ENCODE results near the gene TMTC2. TPM values are rescaled to one million over a fixed set of nuclear protein-coding genes. Genes with fewer than 3 reads are reported as not detected.
"Not testable (repeated sequence)": the region's sequence is repeated elsewhere in the genome, so short reads cannot be mapped to it uniquely, and the experiment has no call there.

Gene TMTC2
- polyA plus RNA-seq, 1 donor, result 46.4 TPM

DNA sequence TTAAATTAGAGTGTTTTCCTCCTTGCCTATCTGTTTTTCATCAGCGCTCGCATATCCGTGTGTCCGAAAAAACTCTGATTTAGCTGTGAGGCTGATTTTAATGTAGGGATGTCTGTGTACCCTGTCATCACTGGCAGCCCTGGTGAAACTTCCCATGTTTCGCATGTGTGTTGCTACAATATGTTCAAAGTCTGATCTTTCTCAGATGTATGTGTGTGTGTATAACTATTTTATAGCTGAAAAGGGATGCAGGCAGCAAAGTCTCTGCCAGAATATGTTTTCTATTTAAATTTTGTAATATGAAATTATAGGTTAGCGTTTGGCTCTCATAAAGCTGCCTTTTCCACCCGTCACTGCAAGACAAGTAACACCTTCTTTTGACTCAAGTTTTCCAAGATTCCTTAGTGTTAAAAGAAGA lies 154.8 kb downstream of the TMTC2 start:
- no peak for DNase-seq

DNA sequence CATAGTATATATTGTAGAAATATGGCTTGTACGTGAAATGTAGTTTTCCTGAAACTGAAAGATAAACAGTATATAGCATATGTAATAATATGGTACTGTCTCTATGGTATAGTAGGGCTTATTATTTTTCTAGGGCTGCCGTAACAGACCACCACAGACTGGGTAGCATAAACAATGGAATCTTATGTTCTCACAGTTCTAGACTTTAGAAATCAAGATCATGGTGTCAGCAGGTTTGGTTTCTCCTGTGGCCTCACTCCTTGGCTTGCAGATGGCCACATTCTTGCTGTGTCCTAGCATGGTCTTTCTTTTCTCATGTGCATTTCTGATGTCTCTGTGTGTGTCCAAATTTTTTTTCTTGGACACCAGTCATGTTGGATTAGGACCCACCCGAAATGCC lies 155.8 kb downstream of the TMTC2 start:
- DNase-seq, result no peak

DNA sequence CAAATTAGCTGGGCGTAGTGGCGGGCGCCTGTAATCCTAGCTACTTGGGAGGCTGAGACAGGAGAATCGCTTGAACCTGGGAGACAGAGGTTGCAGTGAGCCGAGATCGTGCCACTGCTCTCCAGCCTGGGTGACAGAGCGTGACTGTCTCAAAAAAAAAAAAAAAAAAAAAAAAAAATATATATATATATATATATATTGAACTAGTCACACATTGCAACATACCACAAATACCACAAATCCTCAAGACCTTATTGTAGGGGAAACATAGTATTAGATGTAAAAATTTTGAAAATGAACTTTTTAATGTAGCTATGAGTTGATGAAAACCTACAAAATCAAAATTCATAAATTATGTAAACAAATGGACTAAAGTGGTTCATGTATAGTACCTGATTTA lies 158.4 kb downstream of the TMTC2 start:
- DNase-seq, result not testable (repeated sequence)

DNA sequence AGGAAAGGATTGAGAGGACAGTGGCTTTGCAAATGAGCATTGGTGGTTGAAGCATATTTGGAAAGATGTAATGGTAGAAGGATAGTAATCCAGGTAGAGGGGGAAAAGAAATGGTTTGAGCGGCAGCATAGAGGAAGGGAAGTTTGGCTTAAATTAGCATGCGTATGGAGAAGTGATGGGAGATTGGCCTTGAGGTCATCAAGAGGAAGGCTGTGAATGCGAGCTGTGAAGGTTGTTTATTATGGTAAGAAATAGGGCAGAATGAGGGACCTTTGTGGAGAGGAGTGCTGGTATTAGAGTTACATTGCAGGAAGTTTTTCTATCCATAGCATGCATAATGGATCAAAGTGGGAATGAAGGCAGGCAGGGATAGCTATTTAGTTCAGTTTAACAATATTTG lies 162.1 kb downstream of the TMTC2 start:
- DNase-seq, result no peak

DNA sequence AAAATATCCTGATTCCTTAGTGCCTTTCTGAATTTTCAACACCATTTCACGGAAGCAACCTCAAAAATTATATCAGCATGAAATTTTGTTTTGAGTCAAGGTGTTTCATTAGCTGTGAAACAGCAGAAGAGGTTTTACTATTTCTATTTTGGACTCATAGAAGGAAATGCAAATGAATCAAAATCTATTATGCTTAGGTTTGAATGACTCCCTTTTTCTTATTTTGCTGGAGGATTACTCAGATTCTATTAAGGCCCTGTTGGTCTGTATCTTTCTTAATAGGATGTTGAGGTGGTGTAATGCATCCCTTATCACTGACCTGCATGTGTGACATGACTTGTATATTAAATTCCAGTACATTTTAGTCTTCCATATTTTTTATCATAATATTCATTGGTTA lies 165.8 kb downstream of the TMTC2 start:
- DNase-seq, result no peak

DNA sequence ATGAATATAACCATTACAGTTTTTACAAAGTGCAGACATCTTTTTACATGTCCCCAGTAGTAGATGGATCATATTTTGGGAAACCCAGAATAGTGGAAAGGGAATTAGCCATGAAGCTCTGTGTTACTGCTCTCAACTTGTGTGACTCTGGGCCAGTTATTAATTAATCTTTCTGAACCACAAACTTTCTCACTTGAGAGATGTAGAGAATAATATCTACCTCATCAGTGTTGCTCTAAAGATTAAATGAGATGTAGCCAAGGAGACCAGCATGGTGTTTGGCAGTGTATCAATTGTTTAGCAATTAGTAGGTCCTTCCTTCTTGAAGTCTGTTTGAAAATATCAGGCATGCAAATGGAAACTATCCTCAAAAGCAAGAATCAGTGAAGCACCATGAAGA lies 169.2 kb downstream of the TMTC2 start:
- no peak for DNase-seq

DNA sequence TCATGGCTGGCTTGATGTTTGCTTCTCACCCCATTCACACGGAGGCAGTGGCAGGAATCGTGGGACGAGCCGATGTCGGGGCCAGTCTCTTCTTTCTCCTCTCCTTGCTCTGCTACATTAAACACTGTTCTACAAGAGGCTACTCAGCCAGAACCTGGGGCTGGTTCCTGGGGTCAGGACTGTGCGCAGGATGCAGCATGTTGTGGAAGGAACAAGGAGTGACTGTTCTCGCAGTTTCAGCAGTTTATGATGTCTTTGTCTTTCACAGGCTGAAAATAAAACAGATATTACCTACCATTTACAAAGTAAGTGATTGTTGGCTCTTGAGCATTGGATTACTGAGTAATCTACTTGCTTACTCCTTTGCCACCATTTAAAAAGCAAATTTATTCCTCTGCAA lies 170.6 kb downstream of the TMTC2 start:
- no peak for DNase-seq

DNA sequence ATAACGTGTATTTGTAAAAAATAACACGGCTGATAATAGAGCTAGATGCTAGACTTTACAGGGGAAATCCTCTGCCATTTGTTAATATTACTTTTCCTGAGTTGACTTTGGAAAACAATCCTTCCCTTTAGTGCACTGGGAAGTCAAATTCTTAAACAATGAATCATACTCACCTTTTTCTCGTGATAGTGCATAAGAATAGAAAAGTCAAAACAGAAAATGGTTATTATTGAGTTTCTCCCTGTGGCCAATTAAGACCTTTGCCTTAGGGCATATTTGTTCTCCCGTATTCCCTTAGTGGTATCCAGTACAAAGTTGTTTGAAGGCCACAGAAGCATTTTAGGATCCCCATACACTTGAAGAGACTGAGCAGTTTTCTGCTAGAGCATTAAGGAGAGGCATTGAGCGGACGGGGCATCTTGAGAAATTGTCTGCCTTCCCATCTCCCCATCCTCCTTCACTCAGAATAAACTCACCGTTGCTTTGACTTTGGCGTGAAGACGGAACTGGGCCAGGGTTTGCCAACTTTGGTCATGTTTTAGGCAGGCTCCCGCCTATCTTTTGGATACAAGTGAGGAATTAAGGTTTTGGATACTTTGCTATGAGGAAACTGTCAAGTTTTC lies 171.3 kb downstream of the TMTC2 start:
- DNase-seq, result no peak

DNA sequence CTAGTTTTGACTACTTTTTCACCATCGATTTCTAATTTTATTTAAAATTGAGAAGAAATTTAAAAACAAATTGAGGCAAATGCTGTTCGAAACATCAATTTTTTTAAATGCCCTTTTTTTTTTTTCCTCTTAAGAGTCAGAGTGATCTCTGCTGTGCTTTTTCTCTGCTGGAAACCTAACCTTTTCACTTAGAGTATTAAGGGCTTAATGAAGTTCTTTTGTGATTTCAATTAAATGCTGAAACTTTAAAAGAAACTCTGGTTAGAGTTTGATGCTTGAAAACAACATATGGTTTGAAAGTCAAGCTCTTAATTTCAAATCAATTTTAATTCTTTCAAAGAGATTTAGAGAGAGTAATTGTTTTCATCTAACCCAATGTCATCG lies 171.8 kb downstream of the TMTC2 start:
- DNase-seq, result no peak

DNA sequence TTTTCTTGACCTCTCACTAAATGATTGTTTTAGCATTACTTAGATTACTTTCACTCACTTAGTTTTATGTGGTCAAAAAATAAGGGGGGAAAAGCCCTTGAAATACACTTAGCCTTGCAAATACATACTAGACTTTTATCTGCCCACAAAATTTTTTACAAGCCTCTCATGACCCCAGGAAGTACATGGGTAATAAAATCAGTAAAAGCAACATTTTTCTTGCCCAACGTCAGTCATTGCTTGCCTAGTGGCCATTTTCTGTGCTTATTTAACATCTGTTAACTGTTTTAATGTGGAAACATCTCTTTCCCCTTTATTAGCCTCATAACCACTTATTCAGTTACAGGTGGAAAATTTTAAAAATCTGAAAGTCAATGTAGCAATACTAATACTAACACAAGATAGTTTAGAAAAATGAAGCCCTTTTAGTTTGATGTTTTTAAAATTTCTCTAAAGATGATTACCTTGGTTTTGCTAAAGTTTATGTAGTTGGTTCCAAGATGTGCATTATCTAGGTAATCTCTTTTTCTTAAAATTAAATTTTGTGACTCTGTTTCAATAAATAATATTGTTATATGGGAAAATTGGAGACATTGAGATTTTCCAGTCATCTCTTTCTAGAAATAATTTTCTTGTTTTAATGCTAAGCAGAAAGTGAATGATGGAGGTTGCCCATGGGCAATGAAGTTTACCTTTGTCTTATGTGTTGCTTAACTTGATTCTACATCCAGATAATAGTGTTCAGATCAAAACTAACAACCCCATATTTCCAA lies 175.5 kb downstream of the TMTC2 start:
- DNase-seq, result no peak

DNA sequence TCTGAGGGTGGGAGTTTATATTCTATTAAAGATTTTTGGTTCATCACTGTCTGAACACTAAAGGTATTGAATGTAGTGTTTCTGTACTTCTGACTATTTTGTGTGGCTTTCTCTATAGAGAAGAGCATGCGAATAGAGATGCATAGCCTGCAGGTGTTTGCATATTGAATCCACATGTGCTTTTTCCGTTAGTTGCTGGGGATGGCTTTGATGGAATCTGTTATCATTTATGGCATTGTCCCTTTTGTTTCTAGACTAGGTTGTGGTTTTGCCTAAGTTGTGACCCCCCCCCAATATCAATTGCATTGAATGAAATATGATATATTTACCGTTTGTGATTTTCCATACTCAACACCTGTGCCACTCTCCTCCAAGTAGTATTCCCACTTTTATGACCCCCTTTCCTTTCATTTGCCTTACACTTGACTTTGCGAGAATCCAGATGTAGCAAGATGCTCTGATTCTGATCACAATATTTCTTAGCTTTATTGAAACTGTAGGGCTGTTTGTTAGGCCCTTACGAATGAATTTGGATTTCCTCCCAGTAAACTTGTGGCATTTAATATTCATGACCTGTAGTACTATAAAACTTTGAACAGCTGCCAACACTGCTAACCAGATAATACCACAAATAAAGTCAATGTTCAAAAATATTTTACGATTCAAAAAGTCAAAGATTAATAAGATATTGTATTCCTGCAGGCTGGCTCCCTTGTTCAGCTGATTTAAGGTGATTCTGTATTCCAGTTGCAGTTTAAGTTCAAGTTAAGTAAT lies 176.4 kb downstream of the TMTC2 start:
- no peak for DNase-seq

DNA sequence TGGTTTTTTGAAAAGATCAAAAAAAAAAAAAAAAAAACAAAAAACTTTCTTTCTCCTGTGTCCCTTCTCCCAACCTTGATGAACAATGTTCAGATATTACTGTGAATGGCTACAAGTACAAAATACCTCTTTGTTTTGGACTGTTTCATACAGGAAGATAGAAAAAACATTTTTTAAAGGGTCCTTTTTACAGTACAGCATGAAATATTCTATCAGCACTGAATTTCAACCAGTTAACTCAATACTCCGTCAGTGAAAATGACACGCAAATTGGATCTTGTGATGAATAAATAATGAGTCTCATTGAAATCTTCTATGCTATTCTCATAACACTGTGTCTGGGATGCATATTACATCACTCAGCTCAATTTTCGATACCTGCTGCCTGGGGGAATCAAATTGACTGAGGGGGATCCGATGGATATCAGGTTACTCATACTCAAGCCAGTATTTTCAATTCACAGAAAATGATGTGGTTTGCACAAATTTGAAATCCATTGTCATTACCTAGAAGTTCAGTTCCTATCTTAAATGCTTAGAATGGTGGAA lies 179.6 kb downstream of the TMTC2 start:
- no peak for DNase-seq

DNA sequence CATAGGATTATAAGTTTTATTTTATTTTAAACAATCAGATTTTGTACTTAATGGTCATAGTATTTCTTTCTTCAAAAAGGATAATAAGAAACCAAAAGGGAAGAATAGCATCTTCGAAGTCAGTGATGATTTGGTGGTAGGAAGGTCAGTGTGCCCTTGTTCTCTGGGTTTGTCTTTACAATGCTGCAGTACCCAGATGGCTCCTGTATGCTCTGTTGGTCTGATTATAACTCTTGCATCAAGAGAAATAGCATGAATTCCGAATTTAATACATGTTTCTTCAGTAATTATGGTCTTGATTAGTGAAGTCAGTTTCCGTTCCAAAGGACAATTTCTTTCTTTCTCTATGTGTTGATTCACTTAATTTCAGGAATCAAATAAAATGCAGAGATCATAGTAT lies 180.2 kb downstream of the TMTC2 start:
- no peak for DNase-seq

DNA sequence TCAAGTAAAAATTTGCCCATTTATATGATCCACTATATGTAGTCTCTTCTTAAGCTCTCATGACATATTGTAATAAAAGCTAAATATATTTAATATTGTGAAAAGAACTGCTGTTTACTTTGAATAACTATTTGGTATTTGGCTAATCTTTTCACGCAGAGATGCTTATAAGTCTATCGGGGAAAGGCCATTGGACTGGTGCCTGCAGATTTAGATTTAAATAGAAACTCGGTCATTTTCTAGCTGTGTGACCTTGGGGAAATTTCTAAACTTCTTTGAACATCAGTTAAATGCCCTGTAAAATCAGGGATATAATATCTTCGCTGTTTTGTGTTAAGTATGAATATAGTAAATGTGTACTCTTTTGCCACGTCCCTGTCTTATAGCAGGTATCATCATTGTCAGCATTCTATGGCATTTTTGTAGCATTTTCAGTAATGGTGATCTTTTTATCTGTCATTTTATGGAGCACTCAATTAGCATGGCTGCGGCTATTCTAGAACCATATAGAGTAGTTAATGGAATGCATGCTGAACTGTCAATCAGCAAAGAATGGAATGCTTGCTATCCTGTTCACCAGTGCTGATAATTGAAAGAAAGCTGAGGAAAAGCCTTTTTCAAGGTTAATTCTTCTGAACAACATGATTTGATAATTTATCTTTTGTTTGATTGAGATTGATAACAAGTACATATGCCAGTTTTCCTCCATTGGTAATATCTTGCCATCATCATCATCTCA lies 181.2 kb downstream of the TMTC2 start:
- DNase-seq, result no peak

DNA sequence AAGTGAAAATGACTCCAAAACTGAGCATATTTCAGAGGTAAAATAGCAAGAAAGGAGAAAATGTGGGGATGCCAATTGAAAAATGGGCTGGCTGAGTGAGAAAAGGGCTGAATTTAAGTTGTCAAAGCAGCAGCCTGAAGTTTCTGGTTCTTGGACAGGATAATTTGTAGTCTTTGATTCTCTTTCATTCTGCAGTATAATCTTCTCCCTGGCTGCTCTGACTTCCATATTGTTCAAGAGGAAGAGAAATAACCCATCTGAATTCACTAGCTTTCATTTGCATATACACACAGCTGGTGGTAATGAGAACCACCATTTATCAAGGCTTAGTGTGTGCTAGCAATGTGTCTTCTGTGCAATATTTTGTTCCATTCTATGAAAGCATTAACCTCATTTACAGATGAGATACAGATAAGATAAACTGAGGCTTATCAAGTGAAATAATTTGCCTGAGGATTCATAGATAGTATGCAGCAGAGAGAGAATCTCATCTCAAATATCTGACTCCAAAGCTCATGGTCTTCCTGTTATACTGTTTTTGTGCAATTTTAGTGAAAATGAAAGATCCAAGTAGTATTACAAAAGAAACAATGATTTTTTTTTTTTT lies 184.2 kb downstream of the TMTC2 start:
- no peak for DNase-seq

DNA sequence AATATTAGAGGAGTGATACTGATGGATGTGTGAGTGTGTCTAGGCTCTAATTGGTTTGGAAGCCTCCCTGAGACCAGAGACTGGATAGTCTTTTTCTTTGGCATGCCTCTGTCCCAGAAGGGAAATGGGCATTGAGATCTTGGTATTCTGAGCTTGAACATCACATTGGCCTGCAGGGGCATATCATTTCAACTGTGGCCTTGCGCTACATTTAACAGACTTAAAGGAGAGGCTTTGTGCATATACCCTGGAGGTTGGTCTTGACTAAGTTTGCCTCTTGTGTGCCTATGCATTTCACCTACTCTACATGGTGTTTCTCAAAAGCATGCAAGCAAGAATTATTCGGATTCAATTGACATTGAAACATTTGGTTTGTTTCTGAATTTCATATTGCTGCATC lies 185.4 kb downstream of the TMTC2 start:
- DNase-seq, result no peak

DNA sequence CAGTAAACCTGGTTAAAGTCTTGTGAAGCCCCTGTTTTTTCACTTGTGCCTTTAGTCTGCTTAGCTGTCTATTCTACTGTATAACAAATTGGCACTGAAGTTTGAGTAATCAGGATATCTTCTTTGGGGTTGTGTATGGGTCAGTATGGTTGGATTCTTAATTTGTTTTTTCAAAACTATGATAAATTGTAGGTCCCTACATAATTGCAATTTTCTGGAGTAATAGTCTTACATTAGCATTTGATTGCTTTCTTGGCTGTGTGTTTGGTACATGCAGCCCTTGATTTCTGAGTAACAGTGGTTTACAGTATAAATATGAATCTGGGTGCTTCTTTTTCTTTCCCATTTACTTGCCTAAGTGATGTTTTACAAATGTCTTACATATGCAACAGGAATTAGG lies 186.6 kb downstream of the TMTC2 start:
- no peak for DNase-seq

DNA sequence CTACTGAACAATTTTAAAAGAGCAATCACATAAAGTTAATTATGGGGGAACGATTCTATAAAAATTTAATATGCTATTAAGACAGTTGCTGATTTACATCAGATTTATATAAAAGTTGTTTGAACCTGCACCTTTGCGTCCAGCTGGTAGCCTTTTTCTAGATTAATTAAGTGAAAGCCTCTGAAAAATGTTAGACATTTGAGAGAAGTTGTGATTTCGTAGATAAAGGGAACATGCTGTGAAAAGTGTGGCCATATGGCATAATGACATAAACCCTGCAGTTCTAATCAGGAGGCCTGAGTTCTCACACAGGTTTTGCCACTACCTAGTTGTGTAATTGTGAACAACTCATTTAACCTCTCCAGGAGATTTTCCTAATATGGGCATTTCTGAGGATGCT lies 187.2 kb downstream of the TMTC2 start:
- no peak for DNase-seq

DNA sequence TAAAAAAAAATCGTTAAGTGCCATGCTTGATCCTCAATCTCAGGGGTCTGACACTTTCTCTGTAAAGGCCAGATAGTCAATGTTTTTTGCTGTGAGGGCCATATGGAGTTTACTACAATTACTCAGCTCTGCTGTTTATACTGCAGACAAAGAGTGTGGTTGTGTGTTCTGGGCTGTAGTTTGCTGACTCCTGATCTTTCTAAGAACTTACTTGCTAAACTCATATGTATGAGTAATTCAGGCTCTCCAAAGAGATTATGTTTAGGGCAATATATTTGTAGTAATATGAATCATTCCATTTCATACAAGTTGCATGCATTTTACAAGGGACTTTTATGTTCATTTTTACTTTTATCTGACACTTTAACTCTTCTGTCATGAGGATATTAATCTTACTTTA lies 188.2 kb downstream of the TMTC2 start:
- no peak for DNase-seq

DNA sequence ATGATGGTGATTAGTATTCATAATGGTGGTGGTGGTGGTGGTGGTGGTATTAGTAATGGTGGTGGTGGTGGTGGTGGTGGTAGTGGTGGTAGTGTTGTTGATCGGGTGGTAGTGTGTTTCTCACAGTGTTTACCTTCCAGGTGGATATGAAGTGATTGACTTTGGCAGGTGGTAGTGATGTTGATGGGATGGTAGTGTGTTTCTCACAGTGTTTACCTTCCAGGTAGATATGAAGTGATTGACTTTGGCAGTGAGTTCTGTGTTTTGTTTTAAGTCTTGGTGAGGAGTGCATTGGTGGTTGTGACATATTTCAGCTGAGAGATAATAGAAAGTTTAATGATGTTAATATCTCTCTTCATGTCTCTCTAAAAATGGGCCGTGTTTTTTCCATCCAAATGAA lies 189.4 kb downstream of the TMTC2 start:
- DNase-seq, result no peak

DNA sequence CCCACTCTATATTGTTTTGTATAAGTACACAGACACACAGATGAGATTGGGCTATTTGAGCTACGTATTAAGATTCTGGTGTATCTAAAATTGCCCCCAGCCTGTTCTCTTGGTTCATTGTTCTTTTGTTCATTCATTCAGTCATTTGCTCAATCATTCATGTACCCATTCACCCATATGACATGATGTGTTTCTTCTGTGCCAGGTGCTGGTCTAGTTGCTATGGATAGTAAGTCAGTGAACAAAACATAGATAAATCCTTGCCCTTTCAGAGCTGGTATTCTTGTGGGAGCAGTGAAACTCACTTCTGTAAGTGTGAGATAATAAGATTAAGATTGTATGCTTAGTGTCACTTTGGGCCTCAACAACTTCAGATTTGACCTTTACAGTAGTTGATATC lies 191.3 kb downstream of the TMTC2 start:
- DNase-seq, result no peak

DNA sequence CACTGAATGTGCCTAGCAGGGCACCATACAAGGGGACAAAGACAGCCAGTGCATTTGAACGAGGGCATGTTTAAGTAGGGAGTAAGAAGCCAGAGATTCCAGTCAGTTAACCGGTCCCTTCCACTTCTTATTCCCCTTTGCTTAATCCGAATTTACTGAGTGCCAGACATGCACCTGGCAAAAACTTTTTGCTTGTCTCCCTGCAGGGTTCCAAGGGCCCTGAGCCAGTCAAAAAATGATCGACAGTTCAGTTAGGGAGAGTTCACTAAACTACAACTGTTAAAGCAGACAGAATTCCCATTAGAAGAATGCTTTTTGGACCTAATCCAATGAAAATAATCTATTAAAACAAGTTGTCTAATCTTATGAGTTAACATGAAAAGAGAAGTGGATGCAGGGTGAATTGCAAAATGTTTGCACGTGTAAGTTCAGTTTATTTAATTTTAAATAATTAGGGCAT lies 193.8 kb downstream of the TMTC2 start:
- no peak for DNase-seq

Data from left kidney (tissue), 2 donors.